Fibroblast of skin of abdomen (primary cell): ENCODE measurements around the gene ZFR.
A peak's percentile ranks its signal among the peaks of the same experiment; 100 is the strongest.
"Not testable (repeated sequence)": the region's sequence is repeated elsewhere in the genome, so short reads cannot be mapped to it uniquely, and the experiment has no call there.

Source experiments
- DNase-seq: peaks from one replicate; pipeline ENCODE4 v3.0.0-alpha.2; 2013

The ZFR gene

GRCh38 chr5:32357658-32358057, 86.9 kb downstream of the ZFR start:
- no peak for DNase-seq

GRCh38 chr5:32355686-32356085, 88.9 kb downstream of the ZFR start:
- no peak for DNase-seq

- no peak for DNase-seq
Observed at GRCh38 chr5:32353420-32353819, 91.1 kb downstream of the ZFR start.

- no peak for DNase-seq
Observed at GRCh38 chr5:32352685-32353084, 91.9 kb downstream of the ZFR start.

- no peak for DNase-seq
Observed at GRCh38 chr5:32346869-32347268, 97.7 kb downstream of the ZFR start.

- no peak for DNase-seq
Observed at GRCh38 chr5:32343058-32343672, 101.4 kb downstream of the ZFR start.

GRCh38 chr5:32342656-32343055, 101.9 kb downstream of the ZFR start:
- DNase-seq: no peak

GRCh38 chr5:32339878-32340277, 104.7 kb downstream of the ZFR start:
- no peak for DNase-seq

GRCh38 chr5:32339198-32339597, 105.3 kb downstream of the ZFR start:
- DNase-seq: peak; percentile 6

GRCh38 chr5:32332966-32333365, 111.6 kb downstream of the ZFR start:
- peak; percentile 9 for DNase-seq

- no peak for DNase-seq
Observed at GRCh38 chr5:32332361-32332760, 112.2 kb downstream of the ZFR start.

- no peak for DNase-seq
Observed at GRCh38 chr5:32331935-32332274, 112.6 kb downstream of the ZFR start.

GRCh38 chr5:32331217-32331934, 113.2 kb downstream of the ZFR start:
- DNase-seq: no peak

- DNase-seq: no peak
Observed at GRCh38 chr5:32330126-32330971, 114.2 kb downstream of the ZFR start.

- peak; percentile 52 for DNase-seq
Observed at GRCh38 chr5:32329395-32329834, 115.1 kb downstream of the ZFR start.

- no peak for DNase-seq
Observed at GRCh38 chr5:32326216-32326772, 118.2 kb downstream of the ZFR start.

- DNase-seq: no peak
Observed at GRCh38 chr5:32325616-32326015, 118.9 kb downstream of the ZFR start.

- DNase-seq: peak; percentile 29
Observed at GRCh38 chr5:32325062-32325461, 119.5 kb downstream of the ZFR start.

GRCh38 chr5:32323741-32324140, 120.8 kb downstream of the ZFR start:
- DNase-seq: no peak

GRCh38 chr5:32322882-32323281, 121.7 kb downstream of the ZFR start:
- no peak for DNase-seq

GRCh38 chr5:32321787-32322186, 122.8 kb downstream of the ZFR start:
- DNase-seq: not testable (repeated sequence)

GRCh38 chr5:32320576-32320975, 124.0 kb downstream of the ZFR start:
- no peak for DNase-seq

GRCh38 chr5:32319926-32320543, 124.5 kb downstream of the ZFR start:
- DNase-seq: no peak
